HG03558 (cell line): Measurements from ENCODE around the gene GRID2IP.

ENCODE experiments used
- ATAC-seq: cut with Tn5 transposase; IDR thresholded peaks from one replicate; pipeline ENCODE4 v1.9.1; 2021; ENCODE audit warnings: moderate number of reproducible peaks; ENCODE audit not compliant: unreplicated experiment; ENCODE audit errors: extremely low read depth

GRID2IP gene

GRCh38 chr7:6528401-6529130 is 22.7 kb downstream of the GRID2IP start:
- ATAC-seq, result no peak

DNA sequence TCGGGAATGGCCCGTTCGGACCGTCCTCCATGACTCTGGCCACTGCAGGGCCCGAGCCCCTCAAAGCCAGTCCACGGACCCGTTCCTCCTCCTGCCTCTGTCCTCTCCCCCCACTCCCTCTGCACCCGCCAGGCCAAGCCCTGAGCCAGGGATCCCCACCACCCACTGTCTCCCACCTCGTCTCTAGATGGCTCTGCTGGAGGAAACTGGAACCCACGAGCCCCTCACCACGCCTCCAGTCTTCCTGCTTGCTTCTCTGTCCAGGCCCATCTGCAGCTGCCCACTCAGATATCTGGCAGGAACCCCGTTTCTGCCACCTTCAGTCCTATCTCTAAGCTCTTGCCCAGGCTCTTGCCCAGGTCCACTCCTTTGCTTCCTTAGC is 24.3 kb downstream of the GRID2IP start:
- ATAC-seq, result no peak

- no peak for ATAC-seq
Measured at GRCh38 chr7:6520163-6520981, 30.9 kb downstream of the GRID2IP start.

DNA sequence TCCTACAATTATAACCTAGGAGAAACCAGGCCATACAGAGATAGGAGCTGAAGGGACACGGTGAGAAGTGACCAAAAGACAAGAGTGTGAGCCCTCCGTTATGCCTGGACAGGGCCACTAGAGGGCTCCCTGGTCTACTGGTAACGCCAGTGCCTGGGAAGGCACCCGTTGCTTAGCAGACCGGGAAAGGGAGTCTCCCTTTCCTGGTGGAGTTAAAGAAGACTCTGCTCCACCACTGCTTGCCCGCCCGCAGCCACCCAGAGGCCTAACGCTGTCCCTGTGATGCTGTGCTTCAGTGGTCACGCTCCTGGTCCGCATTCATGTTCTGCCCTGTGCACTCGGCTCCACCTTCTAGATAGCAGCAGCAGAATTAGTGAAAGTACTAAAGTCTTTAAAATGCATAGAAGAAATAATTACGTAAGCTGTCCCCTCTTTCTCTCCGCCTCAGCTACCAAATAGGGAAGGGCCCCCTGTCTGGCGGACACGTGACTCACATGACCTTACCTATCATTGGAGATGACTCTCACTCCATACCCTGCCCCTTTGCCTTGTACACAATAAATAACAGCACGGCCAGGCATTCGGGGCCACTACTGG is 34.8 kb downstream of the GRID2IP start:
- ATAC-seq, result no peak

- ATAC-seq, result no peak
Measured at GRCh38 chr7:6513541-6513940, 37.7 kb downstream of the GRID2IP start.

DNA sequence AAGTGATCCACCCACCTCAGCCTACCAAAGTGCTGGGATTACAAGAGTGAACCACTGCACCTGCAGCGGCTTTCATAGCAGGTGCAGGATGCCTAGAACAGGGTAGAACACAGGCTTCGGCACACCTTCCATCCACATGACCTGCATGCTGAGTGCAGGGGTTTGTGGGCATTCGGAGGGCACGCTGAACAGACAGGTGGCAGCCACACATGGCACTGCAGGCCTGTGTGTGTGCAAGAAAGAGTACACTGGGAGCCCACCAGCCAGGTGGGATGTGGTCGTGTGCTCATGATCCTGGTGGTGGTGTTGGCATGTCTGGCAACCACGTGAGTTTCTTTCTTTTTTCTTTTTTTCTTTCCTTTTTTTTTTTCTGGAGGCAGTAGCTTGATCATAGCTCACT is 38.4 kb downstream of the GRID2IP start:
- no peak for ATAC-seq

- ATAC-seq, result no peak
Measured at GRCh38 chr7:6510476-6511133, 40.7 kb downstream of the GRID2IP start.

- ATAC-seq, result no peak
Measured at GRCh38 chr7:6508950-6509349, 42.3 kb downstream of the GRID2IP start.

GRCh38 chr7:6508539-6508938 is 42.7 kb downstream of the GRID2IP start:
- ATAC-seq, result no peak

GRCh38 chr7:6507906-6508305 is 43.4 kb downstream of the GRID2IP start:
- no peak for ATAC-seq

DNA sequence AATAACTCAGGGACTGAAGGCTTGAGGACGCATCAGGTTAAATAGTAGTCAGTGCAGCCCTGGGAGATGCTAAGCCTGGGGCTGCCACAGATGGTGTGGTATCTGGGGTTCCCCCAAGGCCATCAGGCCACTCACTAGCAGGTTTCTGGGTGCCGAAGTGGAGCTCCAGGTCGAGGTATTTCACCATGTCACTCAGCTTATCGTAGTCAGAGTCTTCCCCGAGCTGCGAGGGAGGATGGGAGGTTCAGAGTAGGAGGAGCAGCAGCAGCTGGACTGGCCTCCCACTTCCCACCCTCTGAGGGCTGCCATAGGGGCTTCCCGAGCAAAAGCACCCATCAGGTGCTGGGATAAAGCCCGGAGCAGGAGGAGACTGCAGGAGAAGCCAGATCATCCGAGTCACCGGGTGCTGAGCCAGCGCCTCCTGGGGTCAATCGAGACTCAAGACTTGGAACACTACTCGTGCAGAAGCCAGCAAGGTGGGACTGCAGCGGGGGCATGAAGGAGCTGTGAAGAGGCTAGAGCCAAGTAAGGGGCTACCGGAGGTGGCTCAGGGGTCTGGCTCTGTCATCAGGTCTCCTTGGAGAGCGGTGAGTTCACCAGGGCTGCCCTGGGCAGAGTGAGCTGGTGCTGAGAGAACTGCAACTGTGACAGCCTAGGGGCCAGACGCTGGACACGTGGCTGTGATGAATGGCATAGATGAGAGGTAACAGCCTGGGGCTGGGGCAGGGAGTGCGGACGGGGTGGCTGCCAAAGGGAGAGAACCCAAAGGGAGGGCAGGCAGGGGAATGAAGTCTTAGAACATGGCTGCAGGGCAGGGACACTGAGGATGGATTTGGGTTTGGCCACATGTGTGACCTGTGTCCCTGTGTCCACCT is 45.3 kb downstream of the GRID2IP start:
- ATAC-seq, result no peak

GRCh38 chr7:6504996-6505395 is 46.3 kb downstream of the GRID2IP start:
- no peak for ATAC-seq

- no peak for ATAC-seq
Measured at GRCh38 chr7:6502886-6503285, 48.4 kb downstream of the GRID2IP start.

GRCh38 chr7:6501586-6502564 is 49.4 kb downstream of the GRID2IP start:
- ATAC-seq, result no peak

GRCh38 chr7:6500691-6501090 is 50.6 kb downstream of the GRID2IP start:
- no peak for ATAC-seq

GRCh38 chr7:6497994-6498393 is 53.3 kb downstream of the GRID2IP start:
- no peak for ATAC-seq

GRCh38 chr7:6497637-6497905 is 53.7 kb downstream of the GRID2IP start:
- no peak for ATAC-seq

- ATAC-seq, result no peak
Measured at GRCh38 chr7:6496842-6497636, 54.2 kb downstream of the GRID2IP start.
